Adrenal gland (tissue), 5 donors: ENCODE measurements around the gene SEPTIN2.

ENCODE experiments used
- POLR2A ChIP-seq, 2 donors: fragments of 450-650 bp; IDR thresholded peaks; one replicate each; pipeline ENCODE4 v1.6.1; 2017; ENCODE audit warnings: antibody characterized with exemption in 2 of 2, mild to moderate bottlenecking in 2 of 2, moderate library complexity in 1 of 2
- TF ChIP-seq, protein P1 (sequence below), 6 experiments: fragments of 450-650 bp in 4 of 6; fragments of 200-600 bp in 2 of 6; sonication (generic) in 1 of 6; IDR thresholded peaks; 1 replicate in 5 of 6; 2 replicates in 1 of 6; pipeline versions ENCODE4 v1.5.1 to v1.8.0; 2016 to 2021; ENCODE audit warnings: antibody characterized with exemption in 6 of 6, mild to moderate bottlenecking in 2 of 6, moderate library complexity in 1 of 6
- donor health status: DM: no; HTN: no; CAD: no.

DNA sequence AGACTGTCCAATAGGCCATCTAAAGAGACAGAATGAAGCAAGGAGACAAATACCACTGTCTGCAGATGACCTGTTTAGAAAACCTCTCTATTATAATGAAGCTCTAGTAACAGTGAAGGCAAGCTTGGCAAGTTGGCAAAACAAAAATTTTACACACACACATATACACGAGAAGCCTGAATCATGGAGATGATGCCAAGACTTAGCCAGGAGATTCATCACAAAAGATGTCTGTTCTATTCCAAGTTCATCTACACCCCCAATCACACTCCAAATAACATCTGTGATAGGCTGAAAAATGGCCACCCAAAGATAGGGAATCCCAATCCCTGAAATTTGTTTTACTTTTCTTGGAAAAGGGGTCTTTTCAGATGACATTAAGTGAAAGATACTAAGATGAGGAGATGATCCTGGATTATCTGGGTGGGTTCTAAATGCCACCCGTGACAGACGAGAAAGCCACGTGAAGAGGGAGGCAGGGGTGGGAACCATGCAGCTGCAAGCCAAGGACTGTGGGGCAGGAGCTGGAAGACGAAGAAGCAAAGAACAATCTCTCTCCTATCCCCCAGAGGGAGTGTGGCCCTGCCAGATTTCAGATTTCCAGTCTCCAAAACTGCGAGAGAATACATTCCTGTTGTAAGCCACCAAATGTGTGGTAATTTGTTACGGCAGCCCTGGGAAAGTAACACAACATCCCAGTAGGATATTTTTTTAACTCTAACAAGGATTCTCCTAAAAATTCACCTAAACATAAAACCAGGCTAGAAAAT, 20.2 kb upstream of the SEPTIN2 start:
- no peak for TF ChIP-seq POLR2A (IDR thresholded peaks at IDR 0.05)
- TF ChIP-seq, protein P1, sequence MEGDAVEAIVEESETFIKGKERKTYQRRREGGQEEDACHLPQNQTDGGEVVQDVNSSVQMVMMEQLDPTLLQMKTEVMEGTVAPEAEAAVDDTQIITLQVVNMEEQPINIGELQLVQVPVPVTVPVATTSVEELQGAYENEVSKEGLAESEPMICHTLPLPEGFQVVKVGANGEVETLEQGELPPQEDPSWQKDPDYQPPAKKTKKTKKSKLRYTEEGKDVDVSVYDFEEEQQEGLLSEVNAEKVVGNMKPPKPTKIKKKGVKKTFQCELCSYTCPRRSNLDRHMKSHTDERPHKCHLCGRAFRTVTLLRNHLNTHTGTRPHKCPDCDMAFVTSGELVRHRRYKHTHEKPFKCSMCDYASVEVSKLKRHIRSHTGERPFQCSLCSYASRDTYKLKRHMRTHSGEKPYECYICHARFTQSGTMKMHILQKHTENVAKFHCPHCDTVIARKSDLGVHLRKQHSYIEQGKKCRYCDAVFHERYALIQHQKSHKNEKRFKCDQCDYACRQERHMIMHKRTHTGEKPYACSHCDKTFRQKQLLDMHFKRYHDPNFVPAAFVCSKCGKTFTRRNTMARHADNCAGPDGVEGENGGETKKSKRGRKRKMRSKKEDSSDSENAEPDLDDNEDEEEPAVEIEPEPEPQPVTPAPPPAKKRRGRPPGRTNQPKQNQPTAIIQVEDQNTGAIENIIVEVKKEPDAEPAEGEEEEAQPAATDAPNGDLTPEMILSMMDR (IDR thresholded peaks at IDR 0.05): no peak
